ENCODE data around the gene ZNF550.

Gene ZNF550

GRCh38 chr19:57570707-57571106 is 11.0 kb upstream of the ZNF550 start:
- Histone ChIP-seq H3K4me3 (ENCODE audit: low read length) (no peak overlapping the region), H3K9me3 (ENCODE audit: control insufficient read depth, insufficient read depth, low read length) (peaks cover 80% of the 10 kb centered on the region), H3F3A (ENCODE audit: control insufficient read depth, insufficient read depth) (no peaks in the 10 kb centered on the region), H3K27ac (ENCODE audit: low read depth, low read length) (no peak overlapping the region), H3K4me1 (ENCODE audit: control insufficient read depth, low read length) (no peaks in the 10 kb centered on the region), H3K27me3 (ENCODE audit: control insufficient read depth, low read length) (no peaks in the 10 kb centered on the region), H3K9me2 (replicated peaks; ENCODE audit: control insufficient read depth, low read length) (no peaks in the 10 kb centered on the region), H3K4me2 (ENCODE audit: low read length) (no peak overlapping the region), H3K79me2 (ENCODE audit: control insufficient read depth, low read length) (no peaks in the 10 kb centered on the region), H3K36me3 (ENCODE audit: control insufficient read depth, low read length) (peaks cover 16% of the 10 kb centered on the region), H4K20me1 (ENCODE audit: control insufficient read depth, insufficient read depth, low read depth, low read length) (no peaks in the 10 kb centered on the region)
- TF ChIP-seq EZH2phosphoT487 (IDR thresholded peaks at IDR 0.05; ENCODE audit: borderline replicate concordance, low read length) (no peak), CTCF (IDR thresholded peaks at IDR 0.05; ENCODE audit: low read depth, low read length, poor library complexity, severe bottlenecking) (no peak)

- no peak overlapping the region for H3K4me2 ChIP-seq (ENCODE audit: low read length)
- H3K27me3 ChIP-seq (ENCODE audit: control insufficient read depth, low read length): no peaks in the 10 kb centered on the region
- peak; percentile 17 for TF ChIP-seq CTCF (IDR thresholded peaks at IDR 0.05; ENCODE audit: low read depth, low read length, poor library complexity, severe bottlenecking)
- no peak for TF ChIP-seq EZH2phosphoT487 (IDR thresholded peaks at IDR 0.05; ENCODE audit: borderline replicate concordance, low read length)
These were observed 7.0 kb upstream of the ZNF550 start for GRCh38 chr19:57566396-57567265.

DNA sequence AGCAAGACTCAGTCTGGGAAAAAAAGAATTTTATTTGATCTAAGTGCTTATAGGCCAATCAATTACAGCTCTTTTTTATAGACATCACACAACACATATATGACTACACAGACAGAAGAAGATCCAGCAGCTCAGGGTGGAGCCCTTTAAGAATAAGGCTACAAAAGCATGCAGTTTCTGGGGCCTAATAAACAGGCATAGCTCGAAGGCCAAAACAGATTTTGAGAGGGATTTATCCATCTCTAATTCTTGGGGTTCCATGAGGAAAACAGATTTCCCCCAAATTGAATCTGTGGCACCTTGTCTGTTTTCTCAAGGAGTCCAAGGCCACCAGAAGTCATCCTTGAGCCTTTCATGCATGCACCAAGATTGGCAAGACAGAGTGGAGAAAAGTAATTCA is 3.9 kb upstream of the ZNF550 start:
- TF ChIP-seq EZH2phosphoT487 (IDR thresholded peaks at IDR 0.05; ENCODE audit: borderline replicate concordance, low read length): no peak
- TF ChIP-seq CTCF (IDR thresholded peaks at IDR 0.05; ENCODE audit: low read depth, low read length, poor library complexity, severe bottlenecking): no peak
- peaks cover 10% of the 10 kb centered on the region for H3K4me1 ChIP-seq (ENCODE audit: control insufficient read depth, low read length)
- H3K4me3 ChIP-seq (ENCODE audit: low read length): no peak overlapping the region
- H3K79me2 ChIP-seq (ENCODE audit: control insufficient read depth, low read length): no peaks in the 10 kb centered on the region
- peaks cover 68% of the 10 kb centered on the region for H3K9me3 ChIP-seq (ENCODE audit: control insufficient read depth, insufficient read depth, low read length)
- H3K27ac ChIP-seq (ENCODE audit: low read depth, low read length): no peak overlapping the region
- no peaks in the 10 kb centered on the region for H3K36me3 ChIP-seq (ENCODE audit: control insufficient read depth, low read length)
- H3K27me3 ChIP-seq (ENCODE audit: control insufficient read depth, low read length): no peaks in the 10 kb centered on the region
- no peaks in the 10 kb centered on the region for H3F3A ChIP-seq (ENCODE audit: control insufficient read depth, insufficient read depth)
- H3K4me2 ChIP-seq (ENCODE audit: low read length): no peak overlapping the region
- no peaks in the 10 kb centered on the region for H4K20me1 ChIP-seq (ENCODE audit: control insufficient read depth, insufficient read depth, low read depth, low read length)
- no peaks in the 10 kb centered on the region for H3K9me2 ChIP-seq (replicated peaks; ENCODE audit: control insufficient read depth, low read length)

More at GRCh38 chr19:57566396-57567265, 7.0 kb upstream of the ZNF550 start:
- no peaks in the 10 kb centered on the region for H3K4me1 ChIP-seq (ENCODE audit: control insufficient read depth, low read length)
- no peaks in the 10 kb centered on the region for H4K20me1 ChIP-seq (ENCODE audit: control insufficient read depth, insufficient read depth, low read depth, low read length)
- no peaks in the 10 kb centered on the region for H3K36me3 ChIP-seq (ENCODE audit: control insufficient read depth, low read length)
- no peak overlapping the region for H3K27ac ChIP-seq (ENCODE audit: low read depth, low read length)
- H3K9me3 ChIP-seq (ENCODE audit: control insufficient read depth, insufficient read depth, low read length): peaks cover 66% of the 10 kb centered on the region
- H3K79me2 ChIP-seq (ENCODE audit: control insufficient read depth, low read length): no peaks in the 10 kb centered on the region
- no peak overlapping the region for H3K4me3 ChIP-seq (ENCODE audit: low read length)
- H3F3A ChIP-seq (ENCODE audit: control insufficient read depth, insufficient read depth): no peaks in the 10 kb centered on the region
- no peaks in the 10 kb centered on the region for H3K9me2 ChIP-seq (replicated peaks; ENCODE audit: control insufficient read depth, low read length)

Measured in DOHH2 (cell line).